M059J (cell line): ENCODE measurements around the gene NFIX. TPM values are rescaled to one million over a fixed set of nuclear protein-coding genes. Genes with fewer than 3 reads are reported as not detected.

Experiments
- DNase-seq: peaks from one replicate; pipeline ENCODE4 v3.0.0-alpha.2; 2012; ENCODE audit warnings: low read depth
- total RNA-seq: library from RNA; depleted of rRNA; stranded (reverse); fragments of >200 nt; shearing (Covaris generic); gene quantifications from 2 replicates; pipeline ENCODE4 v1.2.3, GENCODE V29; 2014

The NFIX gene
- total RNA-seq, 1 experiment from 2014 or later, result 52.0 TPM

GRCh38 chr19:12987781-12988180 is 7.5 kb upstream of the NFIX start:
- DNase-seq, result no peak

DNA sequence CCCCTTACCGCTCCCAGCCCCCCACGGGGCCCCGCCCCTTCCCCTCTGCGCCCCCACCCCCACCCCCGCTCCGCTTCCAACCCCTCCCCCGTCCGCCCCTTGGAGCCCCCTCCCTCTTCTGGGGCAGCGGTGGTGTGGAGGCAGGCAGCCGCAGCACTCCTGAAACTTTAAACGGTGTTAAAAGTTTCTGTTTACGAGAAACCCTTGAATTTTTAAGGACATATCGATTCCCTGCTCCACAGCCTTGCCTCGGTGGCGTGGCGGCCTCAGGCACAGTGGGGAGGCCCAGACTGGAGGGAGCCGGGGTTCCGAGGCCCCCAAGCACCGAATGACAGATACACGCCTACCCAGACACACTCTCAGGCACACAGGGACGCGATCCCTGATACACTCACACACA is 4.8 kb upstream of the NFIX start:
- no peak for DNase-seq

DNA sequence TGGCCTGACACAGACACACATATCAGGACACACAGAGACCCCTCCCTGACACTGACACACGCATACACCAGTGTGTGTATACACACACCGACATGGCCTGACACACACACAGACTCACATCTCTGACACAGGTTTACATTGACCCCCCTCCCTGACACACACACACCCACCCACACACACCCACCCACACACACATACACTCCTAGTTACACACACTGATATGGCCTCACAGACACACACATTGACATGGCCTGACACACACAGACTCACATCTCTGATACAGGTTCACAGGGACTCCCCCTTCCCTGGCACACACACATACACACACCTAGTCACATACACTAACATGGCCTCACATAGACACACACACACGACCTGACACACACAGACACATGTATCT is 4.4 kb upstream of the NFIX start:
- DNase-seq, result no peak

DNA sequence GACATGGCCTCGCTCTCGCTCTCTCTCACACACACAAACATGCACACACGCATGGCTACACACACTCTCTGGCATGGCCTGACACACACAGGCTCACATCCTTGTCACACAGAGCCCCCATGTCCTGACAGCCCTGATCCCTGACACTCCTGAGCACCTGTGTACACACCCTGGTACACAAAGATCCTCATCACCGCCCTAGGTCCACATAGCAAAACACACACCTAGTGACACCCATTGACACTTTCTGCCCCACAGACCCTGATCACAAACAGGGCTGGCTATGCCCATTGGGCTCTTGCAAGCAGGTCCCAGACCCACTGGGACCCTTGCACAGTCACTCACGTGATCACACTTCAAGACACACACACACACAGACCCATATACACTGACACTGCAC is 4.0 kb upstream of the NFIX start:
- no peak for DNase-seq

DNA sequence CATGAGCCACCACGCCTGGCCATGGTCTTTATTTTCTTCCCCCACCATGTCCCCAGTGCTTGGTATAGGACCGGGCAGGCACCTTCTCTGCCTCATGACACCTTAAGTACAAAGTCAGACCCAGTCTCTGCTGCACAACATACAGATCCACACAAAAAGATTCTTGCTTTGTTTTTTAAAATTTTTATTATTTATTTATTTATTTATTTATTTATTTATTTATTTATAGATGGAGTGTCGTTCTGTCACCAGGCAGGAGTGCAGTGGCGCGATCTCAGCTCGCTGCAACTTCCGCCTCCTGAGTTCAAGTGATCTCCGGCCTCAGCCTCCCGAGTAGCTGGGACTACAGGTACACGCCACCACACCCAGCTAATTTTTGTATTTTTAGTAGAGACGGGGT is 2.5 kb upstream of the NFIX start:
- DNase-seq, result no peak

GRCh38 chr19:12993562-12993961 is 1.7 kb upstream of the NFIX start:
- DNase-seq, result no peak

- DNase-seq, result peak; percentile 35
Observed at GRCh38 chr19:12995596-12996405, 526 bp downstream of the NFIX start.

DNA sequence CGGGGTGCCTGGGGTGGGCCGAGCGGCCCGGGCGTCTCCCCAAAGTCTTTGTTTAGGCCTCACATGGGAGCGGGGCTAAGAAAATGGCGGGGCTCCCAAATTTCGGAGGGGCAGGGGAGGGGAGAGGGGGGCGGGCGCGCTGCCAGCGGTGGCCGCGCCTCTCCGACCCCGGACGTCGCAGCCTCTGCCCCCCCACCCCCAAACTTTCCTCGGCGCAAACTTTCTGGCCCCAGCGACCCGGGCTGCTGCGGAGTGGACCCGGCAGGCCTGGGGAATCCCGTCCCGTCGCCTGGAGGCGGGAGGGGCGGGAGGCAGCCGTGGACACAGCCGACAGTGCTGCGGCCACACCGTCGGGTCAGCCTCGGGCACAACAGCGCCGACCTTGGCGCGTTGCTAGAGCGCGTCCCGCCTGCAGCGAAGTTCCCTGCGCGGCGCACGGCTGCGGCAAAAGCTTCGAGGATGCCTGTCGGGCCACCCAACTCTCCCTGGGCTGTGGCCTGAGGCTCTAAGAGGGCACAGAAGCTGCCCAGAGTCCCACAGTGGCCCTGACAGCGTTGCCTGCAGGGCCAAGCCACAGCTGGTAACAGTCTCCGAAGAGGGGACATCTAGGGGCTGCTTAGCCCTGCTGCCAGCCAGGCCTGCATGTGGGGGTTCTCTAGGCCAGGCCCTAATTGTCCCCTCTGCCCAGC is 1.3 kb downstream of the NFIX start:
- peak; percentile 63 for DNase-seq

GRCh38 chr19:12997179-12997966 is 2.1 kb downstream of the NFIX start:
- DNase-seq, result no peak

DNA sequence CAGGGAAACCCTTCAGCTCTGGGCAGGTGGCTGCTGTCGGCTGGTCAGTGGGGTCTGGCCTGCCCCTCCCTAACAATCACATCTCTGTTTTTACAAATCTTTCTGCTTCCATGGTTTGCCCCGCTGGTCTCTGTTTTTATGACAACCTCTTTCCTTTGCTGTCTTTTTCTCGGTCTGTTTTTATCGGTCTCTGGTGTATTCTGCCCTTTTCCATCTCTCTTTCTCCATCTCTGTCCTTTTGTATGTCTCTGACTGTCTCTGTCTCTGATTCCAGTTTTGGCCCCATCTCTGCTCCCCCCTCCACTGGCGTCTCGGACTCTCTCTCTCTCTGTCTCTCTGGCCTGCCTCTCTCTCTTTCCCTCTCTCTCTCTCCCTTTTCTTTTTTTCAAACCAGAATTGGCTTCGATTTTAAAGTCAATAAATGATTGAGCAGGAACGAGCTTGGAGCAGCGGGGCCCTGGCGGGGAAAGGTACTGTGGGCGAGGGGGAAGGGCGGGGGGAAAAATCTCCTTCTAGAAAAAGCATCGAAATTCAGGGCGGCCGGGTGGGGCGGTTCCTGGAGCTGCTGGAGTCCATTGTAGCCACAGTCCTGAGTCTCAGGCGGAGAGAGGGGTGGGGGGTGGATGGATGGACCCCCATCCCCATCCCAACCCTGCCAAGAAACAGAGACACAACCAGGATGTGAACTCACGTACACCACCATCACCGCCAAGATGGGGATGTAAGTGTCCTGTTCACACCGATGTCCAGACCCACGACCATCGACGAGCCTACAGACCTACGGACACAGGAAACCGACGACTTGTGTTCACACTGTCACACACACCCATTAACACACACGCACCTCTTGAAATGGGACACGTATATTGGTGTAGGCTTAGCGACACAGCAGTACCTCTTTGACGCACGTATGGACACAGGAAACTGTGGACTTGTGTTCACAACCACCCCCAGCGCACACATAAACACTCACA is 3.0 kb downstream of the NFIX start:
- DNase-seq, result no peak

DNA sequence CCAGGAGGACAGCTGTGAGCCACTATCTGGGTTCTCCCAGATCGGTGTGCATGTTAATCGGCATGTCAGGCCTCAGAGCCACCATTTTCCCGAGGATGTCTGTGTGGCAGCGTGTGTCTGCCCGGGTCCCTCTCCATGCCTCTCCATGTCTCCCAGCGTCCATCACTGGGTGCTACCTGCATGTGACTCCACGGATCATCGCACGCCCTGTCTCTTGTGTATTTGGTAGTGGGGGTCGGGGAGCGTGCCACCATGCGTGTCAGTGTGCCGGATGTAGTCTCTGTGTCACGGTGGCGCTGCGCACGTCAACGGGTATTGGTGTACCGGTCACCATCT is 5.9 kb downstream of the NFIX start:
- no peak for DNase-seq

DNA sequence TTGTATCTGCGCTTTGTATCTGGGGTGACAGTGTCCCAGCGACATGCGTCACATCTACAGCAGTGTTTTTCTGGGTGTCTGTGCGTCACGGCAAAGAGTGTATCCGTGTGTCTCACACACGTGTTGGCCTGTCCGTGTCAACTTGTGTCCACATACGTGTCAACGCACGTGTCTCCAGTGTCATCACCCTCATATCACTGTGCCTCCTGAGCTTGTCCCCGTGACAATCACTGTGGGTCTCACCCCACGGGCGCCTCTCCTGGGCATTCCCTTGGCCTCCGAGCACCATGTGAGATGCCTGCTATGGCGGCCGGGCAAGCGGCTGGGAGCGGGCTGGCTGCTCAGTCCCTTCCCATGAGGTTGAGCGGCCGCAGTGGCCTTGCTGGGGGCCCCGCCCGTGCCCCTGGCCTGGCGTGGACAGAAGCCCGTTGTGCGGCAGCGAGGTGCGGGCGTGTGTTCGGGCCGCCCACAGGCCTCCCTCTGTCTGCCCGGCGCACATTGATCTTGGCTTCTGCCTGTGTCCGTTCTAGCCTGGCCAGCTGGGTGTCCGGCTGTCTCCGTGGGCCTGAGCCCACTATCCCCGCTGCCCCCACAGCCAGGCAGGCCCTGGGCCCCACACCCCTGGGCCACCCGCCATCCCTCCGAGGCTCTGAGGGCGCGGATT is 6.4 kb downstream of the NFIX start:
- DNase-seq, result no peak

DNA sequence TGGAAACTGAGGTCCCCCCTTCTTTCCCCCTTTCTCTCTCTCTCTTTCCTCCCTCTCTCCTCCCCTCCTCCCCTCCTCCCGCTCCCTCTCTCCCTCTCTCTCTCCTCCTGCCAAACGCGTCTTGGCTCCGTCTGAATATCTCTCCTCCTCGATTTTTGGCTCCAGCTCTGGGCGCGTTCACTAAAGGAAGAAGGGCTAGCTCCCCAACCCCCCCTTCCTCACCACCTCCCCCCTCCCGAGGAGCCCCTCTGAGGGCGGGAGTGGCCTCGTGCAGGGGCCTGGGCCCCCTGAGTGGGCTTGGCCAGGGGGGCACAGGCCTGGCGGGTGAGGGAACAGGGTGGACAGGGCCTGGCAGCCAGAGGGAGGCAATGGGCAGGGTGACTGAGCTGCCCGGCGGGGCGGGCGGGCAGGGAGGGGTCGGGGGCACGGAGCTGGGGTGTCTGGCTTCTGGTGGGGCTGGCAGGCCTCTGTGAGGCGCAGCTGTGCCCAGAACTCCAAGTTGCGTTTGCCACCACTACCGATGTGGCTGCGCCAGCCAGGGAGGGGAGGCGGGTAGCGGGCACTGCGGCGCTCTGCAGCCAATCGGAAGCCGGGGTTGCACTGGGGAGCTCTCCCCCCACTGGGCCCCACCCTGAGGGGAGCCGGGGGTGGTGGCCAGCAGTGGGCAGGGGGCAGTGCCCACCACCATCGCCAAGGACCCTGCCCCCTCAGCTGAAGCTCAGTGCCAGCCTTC is 7.1 kb downstream of the NFIX start:
- DNase-seq, result no peak

GRCh38 chr19:13003081-13003480 is 7.8 kb downstream of the NFIX start:
- DNase-seq, result no peak

DNA sequence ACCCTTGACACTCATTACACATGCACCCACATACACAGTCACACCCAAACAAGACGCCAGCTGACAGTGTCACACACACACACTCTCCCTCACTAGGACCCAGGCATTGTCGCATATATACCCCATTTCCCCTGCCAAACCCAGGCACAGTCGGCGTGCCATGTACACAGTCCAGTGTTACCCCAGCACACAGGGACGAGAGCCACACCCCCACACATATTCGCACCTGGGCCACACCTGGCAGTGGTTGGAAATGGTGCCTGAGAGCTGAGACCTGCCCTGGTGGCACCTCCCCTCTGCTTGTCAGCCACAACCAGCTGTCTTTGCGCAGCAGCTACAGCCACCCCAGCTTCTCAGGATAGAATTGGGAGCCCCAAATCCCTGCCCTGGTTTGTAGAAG is 9.0 kb downstream of the NFIX start:
- no peak for DNase-seq

- DNase-seq, result no peak
Observed at GRCh38 chr19:13005253-13005652, 10.0 kb downstream of the NFIX start.

DNA sequence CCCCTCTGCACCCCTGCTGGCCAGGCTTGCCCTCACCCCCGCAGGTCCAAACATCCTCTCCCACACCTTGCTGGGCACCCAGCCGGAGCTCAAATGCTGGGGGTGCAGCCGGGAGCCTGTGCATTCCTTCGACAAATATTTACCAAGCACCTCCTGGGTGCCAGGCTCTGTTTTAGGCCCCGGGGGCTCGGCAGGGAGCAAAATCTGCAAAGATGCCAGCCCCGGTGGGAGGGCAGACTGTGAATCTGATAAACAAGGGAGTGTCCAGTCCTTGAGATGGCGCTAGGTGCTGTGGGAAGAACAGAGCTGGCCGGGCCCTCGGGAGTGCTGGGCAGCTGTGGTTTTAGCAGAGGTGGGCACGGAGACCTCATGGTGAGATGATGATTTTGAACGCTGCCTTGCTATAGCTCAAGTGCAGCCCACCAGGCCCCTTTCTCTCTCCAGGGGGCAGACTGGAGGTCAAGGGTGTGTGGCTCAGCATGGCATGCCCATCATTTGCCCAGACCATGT is 10.6 kb downstream of the NFIX start:
- DNase-seq, result no peak

DNA sequence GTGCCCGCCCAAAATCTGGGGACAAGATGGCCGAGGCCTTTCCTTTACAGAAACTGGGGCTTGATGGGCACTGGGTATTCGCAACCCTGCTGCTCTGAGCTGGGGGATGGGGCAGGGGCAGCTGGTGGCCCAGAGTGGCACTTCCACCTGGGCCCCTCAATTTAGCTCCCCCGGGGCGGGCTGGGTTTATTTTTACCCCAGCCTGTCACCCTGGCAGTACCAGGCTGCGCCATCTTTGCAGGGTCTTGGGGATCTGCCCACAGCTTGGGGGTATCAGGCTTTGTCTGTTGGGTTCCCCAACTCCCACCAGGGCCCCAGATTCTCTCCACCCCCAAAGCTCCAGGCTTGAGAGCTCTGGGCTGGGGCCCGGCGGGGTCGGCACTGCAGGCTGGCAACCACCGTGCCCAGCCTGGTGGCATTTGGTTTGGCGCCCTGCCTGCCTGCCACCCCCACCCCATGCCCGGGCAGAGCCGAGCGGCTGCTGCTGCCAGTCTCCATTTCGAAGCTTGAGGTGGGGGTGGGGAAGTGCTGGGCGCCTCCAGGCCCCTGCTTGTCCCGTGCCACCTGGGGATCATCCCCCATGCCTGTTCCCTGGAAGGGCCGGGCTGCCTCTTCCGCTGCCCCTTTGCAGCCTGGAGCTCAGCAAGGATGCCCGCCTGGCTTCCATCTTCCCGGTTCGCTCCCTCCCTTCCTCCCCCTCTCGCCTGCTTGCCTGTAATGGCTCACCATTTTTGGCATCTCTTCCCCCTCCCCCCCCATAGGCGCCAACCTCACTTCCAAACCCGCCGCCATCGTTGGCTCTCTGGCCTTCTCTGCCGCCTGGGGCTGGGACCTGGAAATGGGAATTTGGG is 11.4 kb downstream of the NFIX start:
- DNase-seq, result no peak
